ENCODE measurements around the gene APOL6. TPM values are rescaled to one million over a fixed set of nuclear protein-coding genes. Genes with fewer than 3 reads are reported as not detected.

The APOL6 gene, protein sequence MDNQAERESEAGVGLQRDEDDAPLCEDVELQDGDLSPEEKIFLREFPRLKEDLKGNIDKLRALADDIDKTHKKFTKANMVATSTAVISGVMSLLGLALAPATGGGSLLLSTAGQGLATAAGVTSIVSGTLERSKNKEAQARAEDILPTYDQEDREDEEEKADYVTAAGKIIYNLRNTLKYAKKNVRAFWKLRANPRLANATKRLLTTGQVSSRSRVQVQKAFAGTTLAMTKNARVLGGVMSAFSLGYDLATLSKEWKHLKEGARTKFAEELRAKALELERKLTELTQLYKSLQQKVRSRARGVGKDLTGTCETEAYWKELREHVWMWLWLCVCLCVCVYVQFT
- total RNA-seq (2014; rRNA removed; shearing (Covaris generic)) = 4.0 and 5.1 TPM in 2 replicates
- 2.5 and 3.4 TPM in 2 replicates for polyA plus RNA-seq (2014; cell fraction: nucleus; rRNA removed)

DNA sequence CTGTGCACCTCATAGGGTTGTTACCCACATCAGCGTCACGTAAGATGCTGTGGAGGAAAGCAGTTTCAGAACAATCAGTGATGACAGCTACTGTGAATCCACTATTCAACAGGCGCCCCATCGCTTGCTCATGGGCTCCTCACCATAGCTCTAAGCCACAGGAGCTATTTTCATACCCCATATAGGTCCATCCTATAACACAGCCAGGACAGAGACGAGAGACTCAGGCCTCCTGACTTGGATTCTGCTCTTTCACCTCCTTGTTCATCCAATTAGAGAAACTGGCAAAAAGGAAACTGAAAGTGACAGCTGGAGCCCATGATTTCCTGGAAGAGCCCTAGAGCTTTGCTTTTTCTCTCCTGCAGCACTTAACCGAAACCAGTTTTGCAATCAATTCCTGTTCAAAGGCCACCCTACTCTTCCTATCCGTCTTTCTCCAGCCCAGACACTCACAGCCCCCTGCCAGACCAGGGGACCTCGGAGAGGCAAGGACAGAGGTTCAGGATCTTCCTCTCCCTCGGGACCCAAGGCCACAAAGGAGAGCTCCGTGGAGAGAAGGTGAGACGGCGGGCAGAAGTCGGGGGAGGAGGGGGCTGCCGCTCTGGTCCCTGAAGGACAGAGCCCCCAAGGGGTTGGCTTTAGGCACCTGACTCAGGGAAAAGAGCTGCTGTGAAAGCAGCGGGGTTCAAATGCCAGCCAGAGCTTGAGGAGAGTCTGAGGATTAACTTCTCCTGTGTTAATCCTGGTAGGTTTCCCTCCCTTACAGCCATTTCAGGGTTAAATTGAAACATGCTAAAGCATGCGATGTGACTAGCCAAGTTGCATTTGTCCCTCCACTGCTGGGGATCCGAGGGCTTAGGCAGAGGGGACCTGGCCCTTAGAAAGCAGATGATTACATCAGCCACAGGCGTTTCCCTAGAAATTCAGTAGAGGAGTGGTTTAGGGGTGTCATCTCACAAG lies at the start of gene APOL6:
APOL6 (plus strand) TSS at position 381 of the 960 bp plus-strand sequence. CDS start 7,980 bp downstream, outside the sequence.
- peak; percentile 55 for DNase-seq (ENCODE audit: extremely low read depth, low read depth)

- DNase-seq (ENCODE audit: extremely low read depth, low read depth) = no peak
Measured at GRCh38 chr22:35599364-35599763, 48.9 kb upstream of the APOL6 start.

DNA sequence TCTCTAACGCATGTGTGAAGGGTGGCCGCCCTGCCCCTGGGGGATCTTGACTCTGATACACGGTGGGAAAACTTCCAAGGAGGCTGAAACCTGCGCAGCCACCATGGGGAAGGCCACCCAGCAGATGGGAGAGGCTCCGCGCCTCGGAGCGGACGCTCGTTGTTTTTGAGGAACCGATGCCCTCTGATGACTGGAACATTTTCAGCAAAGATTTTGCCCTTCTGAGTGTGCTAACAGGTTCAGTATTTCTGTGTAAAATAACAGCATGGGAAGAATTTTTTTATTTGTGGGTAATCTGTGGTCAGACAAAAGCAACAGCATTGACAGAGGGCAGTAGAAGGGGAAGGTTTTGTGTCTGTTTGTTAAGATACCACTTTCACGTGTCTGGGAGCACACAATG lies 47.8 kb upstream of the APOL6 start:
- no peak for DNase-seq (ENCODE audit: extremely low read depth, low read depth)

GRCh38 chr22:35601013-35601580 lies 47.1 kb upstream of the APOL6 start:
- DNase-seq (ENCODE audit: extremely low read depth, low read depth) = no peak

GRCh38 chr22:35601743-35602615 lies 46.3 kb upstream of the APOL6 start:
- peak; percentile 14 for DNase-seq (ENCODE audit: extremely low read depth, low read depth)

GRCh38 chr22:35604621-35605368 lies 43.5 kb upstream of the APOL6 start:
- no peak for DNase-seq (ENCODE audit: extremely low read depth, low read depth)

GRCh38 chr22:35605369-35605680 lies 42.9 kb upstream of the APOL6 start:
- DNase-seq (ENCODE audit: extremely low read depth, low read depth) = no peak

DNA sequence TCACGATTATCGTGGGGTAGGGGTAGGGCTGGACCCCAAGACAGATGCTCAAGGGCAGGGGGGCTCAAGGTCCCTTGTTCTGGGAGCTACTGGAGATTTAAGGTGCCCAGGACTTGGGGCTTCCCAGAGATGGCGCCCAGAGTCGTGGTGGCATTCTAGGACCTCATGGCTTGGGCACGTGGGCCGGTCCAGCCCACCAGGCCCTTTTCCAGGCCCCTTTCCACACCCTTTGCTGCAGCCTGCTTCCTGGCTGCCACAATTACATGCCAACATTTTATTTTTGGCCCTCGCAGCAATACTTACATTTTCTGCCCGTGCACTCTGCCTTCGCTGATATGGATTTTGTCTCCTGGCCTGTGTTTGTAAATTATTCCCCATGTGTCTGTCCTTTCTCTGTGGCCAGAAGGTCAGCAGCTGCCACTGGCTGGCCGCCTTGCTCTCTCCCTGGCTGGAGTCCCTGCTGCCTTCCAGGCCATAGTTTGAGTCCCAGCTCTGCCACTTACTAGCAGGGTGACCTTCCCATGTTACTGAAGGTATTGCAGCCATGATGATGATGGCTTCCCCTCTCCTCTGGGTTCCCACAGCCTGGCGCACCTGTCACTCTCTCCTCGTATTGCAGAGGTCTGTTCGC lies 42.3 kb upstream of the APOL6 start:
- no peak for DNase-seq (ENCODE audit: extremely low read depth, low read depth)

DNA sequence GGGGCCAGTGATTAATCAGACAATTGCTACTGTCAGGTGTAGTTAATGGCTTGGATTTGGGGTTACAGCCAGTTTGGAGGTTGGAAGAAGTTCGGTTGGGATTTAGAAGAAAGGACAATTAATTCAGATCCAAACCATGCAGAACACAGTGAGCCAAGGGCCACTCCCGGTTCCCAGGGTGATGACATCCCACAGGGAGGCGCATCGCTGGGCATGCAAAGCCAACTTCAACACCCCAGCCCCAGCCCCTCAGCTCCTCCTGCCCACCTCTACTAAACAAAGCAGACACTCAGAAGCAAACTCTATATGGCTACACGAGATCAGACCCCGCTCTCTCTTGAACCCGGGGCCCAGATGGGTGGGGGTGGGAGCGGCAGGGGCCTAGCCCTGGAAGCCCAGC lies 41.3 kb upstream of the APOL6 start:
- DNase-seq (ENCODE audit: extremely low read depth, low read depth) = no peak

GRCh38 chr22:35608088-35608487 lies 40.2 kb upstream of the APOL6 start:
- no peak for DNase-seq (ENCODE audit: extremely low read depth, low read depth)

- no peak for DNase-seq (ENCODE audit: extremely low read depth, low read depth)
Measured at GRCh38 chr22:35609261-35609660, 39.0 kb upstream of the APOL6 start.

DNA sequence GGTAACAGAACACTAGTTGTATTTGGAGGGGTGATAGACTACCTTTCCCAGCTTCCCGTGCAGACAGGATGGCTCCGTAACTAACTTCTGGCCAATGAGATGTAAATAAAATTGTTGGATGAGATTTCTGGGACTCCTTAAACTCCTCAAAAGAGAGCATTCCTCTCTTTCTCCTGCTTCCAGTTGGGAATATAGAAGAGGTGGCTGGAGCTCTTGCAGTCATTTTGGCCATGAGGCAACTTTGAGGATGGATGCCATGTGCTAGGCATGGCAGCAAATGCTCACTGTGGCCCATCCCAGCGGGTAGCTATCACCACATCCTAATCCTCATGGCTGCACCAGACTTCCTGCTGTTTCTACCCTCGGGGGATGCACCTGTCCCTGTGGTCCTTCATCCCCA lies 38.5 kb upstream of the APOL6 start:
- DNase-seq (ENCODE audit: extremely low read depth, low read depth) = no peak

- no peak for DNase-seq (ENCODE audit: extremely low read depth, low read depth)
Measured at GRCh38 chr22:35610741-35611140, 37.5 kb upstream of the APOL6 start.

DNA sequence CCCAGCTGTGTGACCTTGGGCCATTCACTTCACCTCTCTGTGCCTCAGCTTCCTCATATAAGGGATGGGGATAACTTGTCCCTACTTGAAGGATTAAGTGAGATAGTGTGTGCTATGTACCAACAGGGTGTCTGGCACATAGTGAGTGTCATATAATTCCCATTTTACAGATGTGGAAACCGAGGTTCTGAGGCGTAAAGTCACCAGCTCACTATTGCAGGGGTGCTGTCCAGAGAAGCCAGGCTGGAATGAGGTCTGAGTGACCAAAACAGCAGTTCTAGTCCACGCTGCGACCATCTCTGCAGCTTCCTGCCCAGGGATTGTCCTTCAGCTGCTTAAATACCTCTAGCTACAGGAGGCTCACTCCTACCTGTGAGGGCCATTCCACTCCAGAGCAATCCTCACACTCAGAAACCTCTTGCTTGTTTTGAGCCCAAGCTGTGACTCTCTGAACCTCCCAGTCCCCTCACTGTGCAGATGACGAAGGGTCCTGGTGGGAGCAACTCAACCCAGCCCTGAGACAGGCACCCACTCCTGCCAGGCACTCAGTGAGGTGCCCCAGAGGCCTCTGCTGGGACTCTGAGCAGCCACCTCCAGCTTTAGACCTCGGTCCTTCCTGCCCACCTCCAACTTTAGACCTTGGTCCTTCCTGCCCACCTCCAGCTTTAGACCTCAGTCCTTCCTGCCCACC lies 36.9 kb upstream of the APOL6 start:
- no peak for DNase-seq (ENCODE audit: extremely low read depth, low read depth)

- no peak for DNase-seq (ENCODE audit: extremely low read depth, low read depth)
Measured at GRCh38 chr22:35611891-35612576, 36.2 kb upstream of the APOL6 start.

DNA sequence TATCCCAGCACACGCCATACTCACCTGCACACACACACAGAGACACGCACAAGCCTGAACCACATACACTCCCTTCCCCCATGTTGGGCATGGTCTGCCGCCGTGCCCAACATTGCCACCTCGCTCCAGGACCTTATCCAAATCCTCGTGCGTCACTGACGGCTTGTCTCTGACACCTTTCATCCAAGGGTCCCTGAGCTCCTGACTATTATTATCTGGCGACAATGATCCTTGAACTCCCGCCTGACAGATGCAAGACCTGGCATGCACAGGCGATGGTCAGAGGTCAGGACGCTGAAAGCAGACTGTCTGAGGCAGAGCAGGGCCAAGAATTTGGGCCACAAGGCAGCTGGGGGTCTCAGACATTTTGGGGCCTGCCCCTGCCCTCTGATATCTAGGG lies 35.3 kb upstream of the APOL6 start:
- DNase-seq (ENCODE audit: extremely low read depth, low read depth) = no peak

DNA sequence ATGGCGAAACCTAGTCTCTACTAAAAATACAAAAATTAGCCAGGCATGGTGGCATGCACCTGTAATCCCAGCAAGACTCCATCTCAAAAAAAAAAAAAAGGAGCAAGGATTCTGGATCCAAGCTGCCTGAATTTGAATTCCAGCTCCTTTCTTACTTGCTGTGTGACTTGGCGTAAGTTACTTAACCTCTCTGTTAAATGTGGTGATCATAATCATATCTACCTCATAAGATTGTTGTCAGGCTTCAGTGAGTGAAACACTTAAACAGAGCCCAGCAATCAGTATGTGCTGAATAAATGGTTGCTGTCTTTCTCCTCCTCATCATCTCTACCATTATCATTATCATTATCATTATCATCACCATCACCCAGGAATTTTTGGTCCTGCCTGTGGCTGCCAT lies 33.8 kb upstream of the APOL6 start:
- DNase-seq (ENCODE audit: extremely low read depth, low read depth) = no peak

- peak; percentile 25 for DNase-seq (ENCODE audit: extremely low read depth, low read depth)
Measured at GRCh38 chr22:35615156-35615555, 33.1 kb upstream of the APOL6 start.

Measured in NCI-H460 (cell line).